GM18508 (cell line): ENCODE measurements around the gene EFCAB8.

ENCODE experiments used
- ATAC-seq: cut with Tn5 transposase; IDR thresholded peaks from one replicate; pipeline ENCODE4 v1.9.1; 2021; ENCODE audit warnings: moderate number of reproducible peaks; ENCODE audit not compliant: insufficient read depth, unreplicated experiment

EFCAB8 gene

DNA sequence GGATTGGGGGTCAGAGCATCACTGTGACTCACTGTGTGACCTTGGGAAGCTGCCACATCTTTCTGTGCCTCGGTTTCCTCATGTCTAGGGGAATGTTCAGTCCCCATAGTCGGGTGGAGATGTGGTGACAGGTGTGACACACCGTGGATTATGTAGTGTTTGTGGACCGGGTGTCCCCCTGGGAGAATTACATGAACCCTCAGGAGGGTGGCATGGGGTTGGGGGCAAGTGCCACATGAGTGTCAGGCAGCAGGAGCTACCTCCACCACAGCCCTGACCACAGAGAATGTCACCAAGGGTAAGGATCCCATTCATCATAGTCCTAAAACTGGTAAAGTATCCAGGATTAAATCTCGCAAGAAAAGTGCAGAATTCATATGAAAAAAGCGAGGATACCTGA, 122.3 kb downstream of the EFCAB8 start:
- ATAC-seq = no peak

- ATAC-seq = no peak
Observed at GRCh38 chr20:32982617-32983458, 124.1 kb downstream of the EFCAB8 start.

- no peak for ATAC-seq
Observed at GRCh38 chr20:32983459-32984112, 124.9 kb downstream of the EFCAB8 start.

DNA sequence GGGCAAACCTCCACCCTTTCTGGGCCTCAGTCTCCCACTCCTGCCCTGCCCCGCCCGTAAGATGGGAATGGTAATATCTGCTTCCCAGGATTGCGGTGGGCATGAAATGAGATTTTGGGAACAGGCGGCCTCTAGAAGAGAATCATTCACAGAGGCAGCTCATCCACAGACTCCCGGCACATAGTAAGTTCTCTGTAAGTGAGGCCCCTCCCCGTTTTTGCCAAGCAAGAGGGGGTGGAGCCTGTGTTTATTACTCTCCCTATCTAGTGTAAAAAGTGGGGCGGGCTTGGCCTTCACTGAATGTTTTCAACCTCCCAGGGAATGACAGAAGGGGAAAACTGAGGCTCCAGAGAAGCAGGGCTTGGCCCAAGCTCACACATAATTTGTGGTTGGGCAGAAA, 125.5 kb downstream of the EFCAB8 start:
- ATAC-seq = no peak

DNA sequence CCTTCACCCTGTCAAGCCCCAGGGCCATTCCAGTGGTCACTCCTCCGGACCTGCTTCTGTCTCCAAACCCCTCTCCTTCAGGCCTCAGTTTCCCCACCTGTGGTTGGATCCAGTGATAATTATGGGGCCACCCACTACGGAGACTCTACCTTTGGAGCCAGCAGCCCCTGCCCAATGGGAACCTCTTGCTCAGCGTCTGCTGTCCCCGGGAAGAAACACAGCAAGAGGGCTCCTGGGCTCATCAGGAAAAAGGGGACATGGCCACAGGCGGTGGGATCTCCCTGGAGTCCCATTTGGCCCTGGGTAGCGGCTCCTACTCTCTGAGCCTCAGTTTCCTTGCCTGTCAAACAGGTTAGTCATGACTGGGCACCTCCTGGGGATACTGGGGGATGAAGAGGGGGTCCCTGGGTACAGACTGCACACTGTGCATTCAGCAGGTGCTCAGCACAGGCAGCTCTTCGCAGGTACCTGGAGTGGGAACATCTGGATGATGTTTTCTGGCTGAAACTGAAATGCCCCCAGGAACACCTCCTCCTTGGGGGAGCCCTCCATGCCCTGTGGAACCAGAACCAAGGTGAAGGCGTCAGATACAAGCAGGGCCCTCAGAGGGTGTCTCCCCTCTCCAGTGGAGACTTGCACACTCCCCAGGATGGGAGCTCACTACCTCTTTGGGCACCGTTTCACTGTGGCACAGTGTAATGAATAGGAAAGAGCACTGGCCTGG, 126.1 kb downstream of the EFCAB8 start:
- ATAC-seq = no peak

GRCh38 chr20:32985596-32985995, 126.9 kb downstream of the EFCAB8 start:
- no peak for ATAC-seq

- no peak for ATAC-seq
Observed at GRCh38 chr20:32986331-32986966, 127.7 kb downstream of the EFCAB8 start.

DNA sequence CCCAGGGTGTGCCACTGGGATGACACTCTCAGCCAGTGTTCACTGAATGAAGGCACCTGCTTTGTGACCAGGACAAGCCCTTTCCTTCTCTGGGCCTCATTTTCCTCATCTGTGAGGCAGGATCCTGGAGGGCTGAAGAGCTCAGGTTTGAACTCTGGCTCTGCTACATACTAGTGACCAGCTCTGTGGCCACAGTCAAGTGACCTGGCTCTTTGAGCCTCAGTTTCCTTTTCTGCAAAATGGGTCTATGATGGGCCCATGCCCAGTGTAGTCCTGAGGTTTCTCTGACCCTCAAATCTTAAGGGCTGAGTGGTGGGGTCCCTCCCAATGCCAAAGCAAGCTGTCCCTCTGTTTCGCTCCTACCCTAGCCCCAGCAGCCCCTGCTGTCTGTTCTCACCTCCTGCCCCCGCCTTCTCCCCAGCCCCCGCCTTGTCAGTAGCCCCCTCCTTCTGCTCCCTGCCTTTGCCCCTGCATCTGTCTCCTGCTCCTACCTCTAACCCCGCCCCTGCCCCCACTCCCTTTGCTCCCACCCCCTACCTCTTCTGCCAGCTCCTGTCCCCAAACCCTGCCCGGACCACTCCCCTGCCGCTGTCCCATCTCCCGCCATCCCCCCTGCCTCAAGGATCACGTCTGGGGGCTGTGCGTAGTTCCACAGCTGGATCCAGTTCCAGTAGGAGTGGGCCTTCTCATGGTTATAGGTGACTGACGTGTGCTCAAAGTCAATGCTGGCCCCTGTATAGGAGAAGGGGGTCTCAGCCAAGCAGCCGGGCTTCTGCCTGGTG, 128.5 kb downstream of the EFCAB8 start:
- ATAC-seq = no peak

DNA sequence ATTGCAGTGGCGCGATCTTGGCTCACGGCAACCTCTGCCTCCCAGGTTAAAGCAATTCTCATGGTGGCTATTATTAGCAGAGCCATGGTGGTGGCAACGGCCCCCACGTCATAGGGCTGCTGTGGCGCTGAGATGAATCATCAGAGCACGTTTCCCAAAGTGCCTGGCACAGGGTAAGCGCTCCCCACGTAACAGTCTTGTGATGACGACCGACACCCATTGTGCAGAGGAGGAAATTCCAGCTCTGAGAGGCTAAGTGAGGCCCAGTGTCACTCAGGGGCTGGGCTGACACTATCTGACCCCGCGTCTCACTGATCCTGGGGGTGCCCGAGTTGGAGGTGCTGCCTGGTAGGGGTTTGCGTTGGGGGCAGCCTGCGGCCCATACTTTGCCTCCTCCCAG, 129.3 kb downstream of the EFCAB8 start:
- ATAC-seq = no peak

DNA sequence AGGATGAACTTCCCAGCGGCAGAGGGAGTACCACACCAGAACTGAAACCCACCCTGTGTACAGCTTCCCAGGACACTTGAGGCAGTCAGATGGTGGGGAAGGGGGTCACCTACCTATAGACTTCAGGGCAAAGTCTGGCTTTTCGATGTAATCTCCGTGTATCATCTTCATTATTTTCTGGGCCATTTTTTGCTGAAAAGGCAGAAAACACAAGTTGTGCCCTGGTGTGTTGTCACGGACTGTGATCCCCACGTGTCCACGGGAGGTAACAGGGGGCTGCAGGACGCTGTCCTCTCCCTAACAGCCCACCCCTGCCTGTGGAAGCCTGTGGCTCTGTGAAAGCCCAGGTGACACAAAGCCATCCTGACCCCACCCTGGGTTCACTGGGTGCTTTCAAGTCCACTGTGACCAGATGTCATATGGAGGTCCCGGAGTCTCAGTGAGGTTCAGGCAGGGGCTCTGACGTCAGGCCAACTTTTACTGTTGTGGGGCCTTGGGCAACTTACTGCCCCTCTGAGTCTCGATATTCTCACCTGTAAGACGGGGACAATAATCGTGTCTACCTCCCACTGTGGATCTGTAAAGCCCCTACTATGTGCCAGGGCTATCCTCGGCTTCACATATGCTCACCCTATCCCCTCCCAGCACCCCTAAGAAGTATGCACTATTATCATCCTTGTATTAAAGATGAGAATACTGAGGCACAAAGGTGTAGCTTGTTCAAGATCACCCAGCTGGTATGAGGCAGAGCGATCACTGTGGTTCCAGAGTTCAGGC, 131.0 kb downstream of the EFCAB8 start:
- ATAC-seq = no peak

DNA sequence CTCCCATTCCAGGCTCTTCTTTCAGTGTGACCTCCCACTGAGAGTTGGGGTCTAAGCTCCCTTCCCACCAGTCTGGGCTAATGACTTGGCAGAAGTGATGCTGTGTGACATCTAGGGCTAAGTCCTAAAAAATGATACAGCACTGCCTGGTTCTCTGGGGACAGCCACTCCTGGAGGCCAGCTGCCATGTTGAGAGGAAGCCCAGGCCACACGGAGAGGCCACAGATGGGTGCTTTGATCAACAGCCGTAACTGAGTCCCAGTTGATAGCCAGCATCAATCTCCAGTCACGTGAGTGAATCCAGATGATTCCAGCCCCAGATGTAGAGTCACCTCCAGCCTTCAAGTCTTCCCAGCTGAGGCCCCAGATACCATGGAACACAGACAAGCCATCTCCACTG, 131.7 kb downstream of the EFCAB8 start:
- ATAC-seq = no peak

- ATAC-seq = no peak
Observed at GRCh38 chr20:32991383-32991782, 132.7 kb downstream of the EFCAB8 start.

- no peak for ATAC-seq
Observed at GRCh38 chr20:32991792-32992641, 133.3 kb downstream of the EFCAB8 start.

- no peak for ATAC-seq
Observed at GRCh38 chr20:32993496-32994050, 134.8 kb downstream of the EFCAB8 start.

GRCh38 chr20:32995802-32996201, 137.1 kb downstream of the EFCAB8 start:
- no peak for ATAC-seq

- ATAC-seq = no peak
Observed at GRCh38 chr20:32997431-32997830, 138.7 kb downstream of the EFCAB8 start.

- no peak for ATAC-seq
Observed at GRCh38 chr20:32999603-33000250, 141.0 kb downstream of the EFCAB8 start.
